ENCODE results near the gene NACC2. TPM values are rescaled to one million over a fixed set of nuclear protein-coding genes. Genes with fewer than 3 reads are reported as not detected.

Gene NACC2
- total and polyA plus RNA-seq, 2 donors (not counting 1 experiment from before 2014, with no cell fraction given), result 0.34 to 1.9 TPM

DNA sequence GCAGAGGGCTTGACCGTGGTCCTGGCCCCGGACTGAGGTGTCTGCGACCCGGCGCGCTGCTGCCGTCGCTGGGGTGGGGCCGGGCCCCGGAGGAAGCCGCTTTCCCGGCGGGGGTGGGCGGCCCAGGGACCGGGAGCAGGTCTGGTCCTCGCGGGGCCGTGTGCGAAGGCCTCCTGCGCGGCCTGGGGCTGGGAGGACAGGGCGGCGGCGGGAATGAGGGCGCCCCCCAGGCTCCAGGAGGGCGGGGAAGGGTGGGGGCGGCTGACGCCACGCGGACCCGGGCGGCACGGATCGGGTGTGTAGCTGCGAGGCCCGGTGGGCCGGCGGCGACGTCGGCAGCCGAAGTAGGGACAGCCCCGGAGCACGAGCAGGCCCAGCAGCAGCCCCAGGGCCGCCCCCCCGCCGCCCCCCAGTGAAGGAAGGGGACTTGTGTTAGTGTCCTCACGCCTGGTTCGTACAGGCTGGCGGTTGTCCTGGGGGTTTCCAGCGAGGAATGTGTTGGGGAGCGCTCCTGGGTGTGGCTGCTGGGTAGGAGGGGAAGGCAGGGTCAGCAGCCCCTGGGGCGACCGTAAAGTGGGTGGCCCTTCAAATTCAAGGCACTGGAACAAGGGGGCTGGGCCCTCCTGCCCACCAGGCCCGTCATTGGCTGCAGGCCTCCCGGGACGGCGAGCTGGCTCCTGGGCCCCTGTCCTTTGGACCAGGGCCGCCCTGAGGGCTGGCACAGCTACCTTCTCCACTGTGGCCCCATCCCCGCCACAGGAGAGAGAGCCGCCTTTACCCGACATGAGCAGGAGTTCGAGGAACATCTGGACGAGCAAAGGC is 24.2 kb upstream of the NACC2 start:
- H3K9ac ChIP-seq (ENCODE audit: low read length), result peak overlapping the region; percentile 88
- H3K4me3 ChIP-seq (ENCODE audit: control extremely low read depth in 1 of 5, extremely low read depth in 1 of 5, insufficient read depth in 1 of 5, low read depth in 2 of 5, low read length in 4 of 5), result peak overlapping the region in 4 of 5 experiments; percentile 49 to 76 (median 68)
- H3K9me3 ChIP-seq (ENCODE audit: control extremely low read depth in 1 of 3, control insufficient read depth in 2 of 3, insufficient read depth in 1 of 3, low read length in 2 of 3), result no peaks in the 10 kb centered on the region
- peaks cover 24% of the 10 kb centered on the region for H3K79me2 ChIP-seq (ENCODE audit: control insufficient read depth, insufficient read depth, low read length)
- peak overlapping the region; percentile 51 to 94 for H3K27ac ChIP-seq (ENCODE audit: low read length in 2 of 2)
- no peaks in the 10 kb centered on the region for H3K9me3 Mint-ChIP-seq (ENCODE audit: insufficient read depth)
- 4% methylated on average over 64 of the region's 64 CpGs for WGBS (ENCODE audit: insufficient coverage)
- POLR2A ChIA-PET, result interaction anchor here (1.0 to 2.0 kb wide), 2 partner anchors 10 to 158 kb away, joined by 3 to 15 read pairs; partner anchors contain the start of gene UBAC1
- no peak for TF ChIP-seq EZH2 (IDR thresholded peaks at IDR 0.05; ENCODE audit: borderline replicate concordance, insufficient read depth, low read depth, low read length, poor library complexity, severe bottlenecking)
- TF ChIP-seq, protein P1, sequence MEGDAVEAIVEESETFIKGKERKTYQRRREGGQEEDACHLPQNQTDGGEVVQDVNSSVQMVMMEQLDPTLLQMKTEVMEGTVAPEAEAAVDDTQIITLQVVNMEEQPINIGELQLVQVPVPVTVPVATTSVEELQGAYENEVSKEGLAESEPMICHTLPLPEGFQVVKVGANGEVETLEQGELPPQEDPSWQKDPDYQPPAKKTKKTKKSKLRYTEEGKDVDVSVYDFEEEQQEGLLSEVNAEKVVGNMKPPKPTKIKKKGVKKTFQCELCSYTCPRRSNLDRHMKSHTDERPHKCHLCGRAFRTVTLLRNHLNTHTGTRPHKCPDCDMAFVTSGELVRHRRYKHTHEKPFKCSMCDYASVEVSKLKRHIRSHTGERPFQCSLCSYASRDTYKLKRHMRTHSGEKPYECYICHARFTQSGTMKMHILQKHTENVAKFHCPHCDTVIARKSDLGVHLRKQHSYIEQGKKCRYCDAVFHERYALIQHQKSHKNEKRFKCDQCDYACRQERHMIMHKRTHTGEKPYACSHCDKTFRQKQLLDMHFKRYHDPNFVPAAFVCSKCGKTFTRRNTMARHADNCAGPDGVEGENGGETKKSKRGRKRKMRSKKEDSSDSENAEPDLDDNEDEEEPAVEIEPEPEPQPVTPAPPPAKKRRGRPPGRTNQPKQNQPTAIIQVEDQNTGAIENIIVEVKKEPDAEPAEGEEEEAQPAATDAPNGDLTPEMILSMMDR (IDR thresholded peaks at IDR 0.05), result no peak
- H3K36me3 ChIP-seq (replicated peaks in 1 of 2; ENCODE audit: control extremely low read depth in 1 of 2, control insufficient read depth in 1 of 2, extremely low read depth in 1 of 2, insufficient read depth in 2 of 2, low read length in 1 of 2), result peaks cover 0 to 12% of the 10 kb centered on the region in 2 experiments
- H3K27me3 Mint-ChIP-seq, result no peaks in the 10 kb centered on the region
- H4K20me1 ChIP-seq (ENCODE audit: control insufficient read depth, insufficient read depth, low read length, poor library complexity, severe bottlenecking), result peaks cover 13% of the 10 kb centered on the region
- H3K4me3 Mint-ChIP-seq, result peak overlapping the region; percentile 87
- peaks cover 14% of the 10 kb centered on the region for H3K4me1 Mint-ChIP-seq
- peaks cover 15 to 29% of the 10 kb centered on the region in 2 donors for H3K4me1 ChIP-seq (ENCODE audit: control insufficient read depth in 2 of 2, insufficient read depth in 2 of 2, low read length in 2 of 2)
- intact Hi-C loops (cut with micrococcal nuclease), result loop anchor here (1.0 to 2.0 kb wide), 2 partner anchors 126 to 152 kb away; partner anchors contain the start of gene QSOX2
- peak overlapping the region; percentile 94 for H3K27ac Mint-ChIP-seq
- peak overlapping the region; percentile 87 for H2AFZ ChIP-seq (ENCODE audit: insufficient read depth, low read depth, low read length, poor library complexity, severe bottlenecking)
- DNase-seq (no peak), ATAC-seq (ENCODE audit: low read depth) (no peak)
- H3K27me3 ChIP-seq (replicated peaks in 1 of 4; ENCODE audit: control extremely low read depth in 1 of 4, control insufficient read depth in 3 of 4, insufficient read depth in 4 of 4, low read length in 3 of 4), result no peaks in the 10 kb centered on the region
- H3K4me2 ChIP-seq (replicated peaks; ENCODE audit: low read depth, low read length, poor library complexity, severe bottlenecking), result peak overlapping the region; percentile 92
- CTCF ChIA-PET, result interaction anchor here (0.7 to 6.2 kb wide), 2 partner anchors 152 to 255 kb away, joined by 3 to 124 read pairs; no protein-coding TSS in a partner anchor
